ENCODE measurements around the gene AKAP12.

- TF ChIP-seq SUZ12 (IDR thresholded peaks at IDR 0.05; ENCODE audit: extremely low read depth, insufficient read depth, insufficient read length) (no peak), ZNF274 (IDR thresholded peaks at IDR 0.05; ENCODE audit: low read depth, low read length) (no peak)
Measured at GRCh38 chr6:151247490-151247889, 7.7 kb downstream of the AKAP12 start.
